Glutamatergic neuron (in vitro differentiated cells): ENCODE measurements around the gene SERPINA10. TPM values are rescaled to one million over a fixed set of nuclear protein-coding genes. Genes with fewer than 3 reads are reported as not detected.
"Not testable (repeated sequence)": the region's sequence is repeated elsewhere in the genome, so short reads cannot be mapped to it uniquely, and the experiment has no call there.

Experiments used
- DNase-seq: peaks from one replicate; pipeline ENCODE4 v3.0.0; 2022
- H3K27ac Mint-ChIP-seq: one replicate; pipeline ENCODE4 v1.8.0; 2020; ENCODE audit warnings: mild to moderate bottlenecking, mixed read lengths, inconsistent platforms; ENCODE audit not compliant: unreplicated experiment
- H3K27me3 Mint-ChIP-seq: one replicate; pipeline ENCODE4 v1.8.0; 2020; ENCODE audit warnings: mild to moderate bottlenecking, moderate library complexity, mixed read lengths, inconsistent platforms; ENCODE audit not compliant: unreplicated experiment
- H3K36me3 Mint-ChIP-seq: one replicate; pipeline ENCODE4 v1.8.0; 2020; ENCODE audit warnings: mild to moderate bottlenecking, mixed read lengths, inconsistent platforms; ENCODE audit not compliant: unreplicated experiment
- H3K4me1 Mint-ChIP-seq: one replicate; pipeline ENCODE4 v1.8.0; 2020; ENCODE audit warnings: mild to moderate bottlenecking, low read depth, mixed read lengths, inconsistent platforms; ENCODE audit not compliant: unreplicated experiment
- H3K4me3 Mint-ChIP-seq: one replicate; pipeline ENCODE4 v1.8.0; 2020; ENCODE audit warnings: mild to moderate bottlenecking, mixed read lengths, inconsistent platforms; ENCODE audit not compliant: unreplicated experiment
- H3K9me3 Mint-ChIP-seq: one replicate; pipeline ENCODE4 v1.8.0; 2020; ENCODE audit warnings: mild to moderate bottlenecking, moderate library complexity, mixed read lengths, inconsistent platforms; ENCODE audit not compliant: unreplicated experiment
- total RNA-seq: library from RNA; stranded (reverse); fragmentation: NEBNext Ultra II Directional; extraction: Animal tissue kit (Norgen Biotek cat#: 25700); gene quantifications from one replicate; pipeline ENCODE4 v1.2.1, GENCODE V29; 2021; ENCODE audit not compliant: unreplicated experiment
- TF ChIP-seq, protein P1 (sequence below): fragments of 200-600 bp; sonication (generic); IDR thresholded peaks from one replicate; pipeline ENCODE4 v1.5.0; 2021; ENCODE audit not compliant: partially characterized antibody, unreplicated experiment

The SERPINA10 gene
- total RNA-seq, 1 donor from 2014 or later: not detected

DNA sequence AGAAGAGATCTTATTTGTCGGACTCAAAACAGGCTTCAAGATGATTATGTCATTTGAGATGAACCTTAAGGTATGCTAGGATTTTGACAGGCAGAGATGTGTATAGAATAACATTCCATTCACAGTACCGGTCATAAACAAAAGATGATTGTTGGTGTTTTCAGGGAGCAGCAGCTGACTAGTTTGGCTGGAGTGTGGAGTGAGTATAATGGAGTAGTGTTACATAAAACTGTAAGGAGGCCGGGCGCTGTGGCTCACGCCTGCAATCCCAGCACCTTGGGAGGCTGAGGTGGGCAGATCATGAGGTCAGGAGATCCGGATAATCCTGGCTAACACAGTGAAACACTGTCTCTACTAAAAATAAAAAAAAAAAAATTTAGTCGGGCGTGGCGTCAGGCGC, 23.9 kb downstream of the SERPINA10 start:
- DNase-seq: no peak
- no peak overlapping the region for H3K4me3 Mint-ChIP-seq
- no peaks in the 10 kb centered on the region for H3K27me3 Mint-ChIP-seq
- no peaks in the 10 kb centered on the region for H3K36me3 Mint-ChIP-seq
- no peaks in the 10 kb centered on the region for H3K9me3 Mint-ChIP-seq
- TF ChIP-seq, protein P1, sequence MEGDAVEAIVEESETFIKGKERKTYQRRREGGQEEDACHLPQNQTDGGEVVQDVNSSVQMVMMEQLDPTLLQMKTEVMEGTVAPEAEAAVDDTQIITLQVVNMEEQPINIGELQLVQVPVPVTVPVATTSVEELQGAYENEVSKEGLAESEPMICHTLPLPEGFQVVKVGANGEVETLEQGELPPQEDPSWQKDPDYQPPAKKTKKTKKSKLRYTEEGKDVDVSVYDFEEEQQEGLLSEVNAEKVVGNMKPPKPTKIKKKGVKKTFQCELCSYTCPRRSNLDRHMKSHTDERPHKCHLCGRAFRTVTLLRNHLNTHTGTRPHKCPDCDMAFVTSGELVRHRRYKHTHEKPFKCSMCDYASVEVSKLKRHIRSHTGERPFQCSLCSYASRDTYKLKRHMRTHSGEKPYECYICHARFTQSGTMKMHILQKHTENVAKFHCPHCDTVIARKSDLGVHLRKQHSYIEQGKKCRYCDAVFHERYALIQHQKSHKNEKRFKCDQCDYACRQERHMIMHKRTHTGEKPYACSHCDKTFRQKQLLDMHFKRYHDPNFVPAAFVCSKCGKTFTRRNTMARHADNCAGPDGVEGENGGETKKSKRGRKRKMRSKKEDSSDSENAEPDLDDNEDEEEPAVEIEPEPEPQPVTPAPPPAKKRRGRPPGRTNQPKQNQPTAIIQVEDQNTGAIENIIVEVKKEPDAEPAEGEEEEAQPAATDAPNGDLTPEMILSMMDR: no peak
- H3K27ac Mint-ChIP-seq: no peak overlapping the region
- H3K4me1 Mint-ChIP-seq: no peaks in the 10 kb centered on the region

DNA sequence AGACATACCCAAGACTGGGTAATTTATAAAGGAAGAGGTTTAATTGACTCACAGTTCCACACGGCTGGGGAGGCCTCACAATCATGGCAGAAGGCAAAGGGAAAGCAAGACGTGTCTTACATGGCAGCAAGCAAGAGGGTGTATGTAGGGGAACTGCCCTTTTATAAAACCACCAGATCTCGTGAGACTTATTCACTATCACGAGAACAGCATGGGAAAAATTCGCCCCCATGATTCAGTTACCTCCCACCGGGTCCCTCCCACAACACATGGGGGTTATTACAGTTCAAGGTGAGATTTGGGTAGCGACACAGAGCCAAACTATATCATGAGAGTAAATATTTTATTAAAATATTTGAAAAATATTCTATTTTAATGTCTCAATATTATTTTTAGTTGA, 24.5 kb downstream of the SERPINA10 start:
- not testable (repeated sequence) for DNase-seq, H3K4me3 Mint-ChIP-seq, H3K27me3 Mint-ChIP-seq, H3K36me3 Mint-ChIP-seq, H3K27ac Mint-ChIP-seq, H3K9me3 Mint-ChIP-seq, H3K4me1 Mint-ChIP-seq

DNA sequence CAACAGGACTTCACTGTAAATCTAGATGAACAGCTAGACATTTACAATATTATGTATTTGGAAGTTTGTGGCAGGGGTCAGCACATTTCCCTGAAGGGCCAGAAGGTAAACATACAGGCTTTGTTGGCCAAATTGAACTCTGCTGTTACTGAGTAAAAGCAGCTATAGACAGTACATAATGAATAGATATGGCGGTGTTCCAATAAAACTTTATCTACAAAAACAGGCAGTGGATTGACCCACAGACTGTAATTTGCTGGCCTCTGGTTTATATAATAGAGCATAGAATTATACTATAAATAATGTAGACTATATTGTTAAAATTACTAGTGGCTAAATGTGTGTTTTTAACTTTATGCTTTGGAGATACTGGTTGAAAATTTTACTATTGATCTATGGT, 25.7 kb downstream of the SERPINA10 start:
- TF ChIP-seq, protein P1: no peak
- Mint-ChIP-seq H3K4me1 (no peaks in the 10 kb centered on the region), H3K27me3 (no peaks in the 10 kb centered on the region), H3K4me3 (no peak overlapping the region), H3K27ac (no peak overlapping the region), H3K36me3 (peaks cover 6% of the 10 kb centered on the region), H3K9me3 (no peaks in the 10 kb centered on the region)
- no peak for DNase-seq

DNA sequence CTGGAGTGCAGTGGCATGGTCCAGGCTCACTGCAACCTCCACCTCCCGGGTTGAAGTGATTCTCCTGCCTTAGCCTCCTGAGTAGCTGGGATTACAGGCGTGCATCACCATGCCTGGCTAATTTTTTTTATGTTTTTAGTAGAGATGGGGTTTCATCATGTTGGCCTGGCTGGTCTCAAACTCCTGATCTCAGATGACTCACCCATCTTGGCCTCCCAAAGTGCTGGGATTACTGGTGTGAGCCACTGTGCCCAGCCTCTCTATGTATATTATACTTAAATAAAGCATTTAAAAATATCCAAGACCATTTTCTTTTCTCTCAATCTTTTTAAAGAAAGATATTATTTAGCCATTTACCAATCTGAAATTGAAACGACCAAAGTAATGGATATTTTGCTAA, 28.9 kb downstream of the SERPINA10 start:
- not testable (repeated sequence) for H3K4me3 Mint-ChIP-seq, DNase-seq, H3K36me3 Mint-ChIP-seq, H3K27ac Mint-ChIP-seq, H3K27me3 Mint-ChIP-seq, H3K4me1 Mint-ChIP-seq, H3K9me3 Mint-ChIP-seq

DNA sequence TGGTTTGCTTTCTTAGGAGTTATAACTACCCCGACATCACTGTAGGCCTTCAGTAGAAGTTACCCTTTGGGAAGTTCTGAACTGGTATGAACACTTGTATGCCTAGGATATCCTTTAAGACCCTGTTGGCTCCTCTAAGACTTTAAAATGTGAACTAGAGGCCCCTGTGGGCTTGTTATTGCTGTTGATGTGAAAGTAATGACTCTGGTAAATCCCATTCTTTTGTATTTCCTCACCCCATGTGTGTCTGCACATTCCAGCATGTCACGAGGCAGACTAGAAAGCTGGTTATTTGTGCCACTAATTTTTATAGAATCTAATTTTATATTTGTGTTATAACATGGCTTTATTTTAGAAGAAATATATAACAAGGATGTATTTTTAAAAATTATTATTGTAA, 48.9 kb downstream of the SERPINA10 start:
- Mint-ChIP-seq H3K36me3 (no peaks in the 10 kb centered on the region), H3K27ac (no peak overlapping the region), H3K9me3 (no peaks in the 10 kb centered on the region), H3K4me1 (no peaks in the 10 kb centered on the region), H3K27me3 (peaks cover 1% of the 10 kb centered on the region), H3K4me3 (no peak overlapping the region)
- TF ChIP-seq, protein P1: no peak
- DNase-seq: no peak

DNA sequence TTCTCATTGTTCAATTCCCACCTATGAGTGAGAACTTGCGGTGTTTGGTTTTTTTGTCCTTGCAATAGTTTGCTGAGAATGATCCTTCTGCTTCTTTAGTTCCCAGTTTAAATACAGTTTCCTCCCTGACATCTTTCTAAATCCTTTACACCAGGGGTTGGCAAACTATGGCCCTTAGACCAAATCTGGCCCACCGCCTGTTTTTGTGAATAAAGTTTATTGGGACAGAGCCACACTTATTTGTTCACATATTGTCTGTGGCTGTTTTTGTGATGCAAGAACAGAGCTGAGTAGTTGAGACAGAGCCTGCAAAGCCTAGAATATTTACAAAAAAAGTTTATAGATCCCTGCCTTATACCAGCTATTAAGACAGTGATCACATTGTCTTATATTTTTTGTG, 53.7 kb downstream of the SERPINA10 start:
- TF ChIP-seq, protein P1: no peak
- Mint-ChIP-seq H3K27me3 (no peaks in the 10 kb centered on the region), H3K4me3 (no peak overlapping the region), H3K9me3 (no peaks in the 10 kb centered on the region), H3K4me1 (no peaks in the 10 kb centered on the region), H3K27ac (no peak overlapping the region), H3K36me3 (no peaks in the 10 kb centered on the region)
- DNase-seq: no peak
